ACHN (cell line): ENCODE data around the gene TRIM49C.
"Not testable (repeated sequence)": the region's sequence is repeated elsewhere in the genome, so short reads cannot be mapped to it uniquely, and the experiment has no call there.

Experiments
- DNase-seq: peaks from one replicate; pipeline ENCODE4 v3.0.0-alpha.2; 2015
- in situ Hi-C: cut with HindIII; loops from 2 replicates; pipeline ENCODE4 v1.10.0; 2017; ENCODE audit warnings: low sequenced_read_pairs, low pct_ligation_motif_present, low pct_unique_long_range_greater_than_20kb

The TRIM49C gene, protein sequence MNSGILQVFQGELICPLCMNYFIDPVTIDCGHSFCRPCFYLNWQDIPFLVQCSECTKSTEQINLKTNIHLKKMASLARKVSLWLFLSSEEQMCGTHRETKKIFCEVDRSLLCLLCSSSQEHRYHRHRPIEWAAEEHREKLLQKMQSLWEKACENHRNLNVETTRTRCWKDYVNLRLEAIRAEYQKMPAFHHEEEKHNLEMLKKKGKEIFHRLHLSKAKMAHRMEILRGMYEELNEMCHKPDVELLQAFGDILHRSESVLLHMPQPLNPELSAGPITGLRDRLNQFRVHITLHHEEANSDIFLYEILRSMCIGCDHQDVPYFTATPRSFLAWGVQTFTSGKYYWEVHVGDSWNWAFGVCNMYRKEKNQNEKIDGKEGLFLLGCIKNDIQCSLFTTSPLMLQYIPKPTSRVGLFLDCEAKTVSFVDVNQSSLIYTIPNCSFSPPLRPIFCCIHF

DNA sequence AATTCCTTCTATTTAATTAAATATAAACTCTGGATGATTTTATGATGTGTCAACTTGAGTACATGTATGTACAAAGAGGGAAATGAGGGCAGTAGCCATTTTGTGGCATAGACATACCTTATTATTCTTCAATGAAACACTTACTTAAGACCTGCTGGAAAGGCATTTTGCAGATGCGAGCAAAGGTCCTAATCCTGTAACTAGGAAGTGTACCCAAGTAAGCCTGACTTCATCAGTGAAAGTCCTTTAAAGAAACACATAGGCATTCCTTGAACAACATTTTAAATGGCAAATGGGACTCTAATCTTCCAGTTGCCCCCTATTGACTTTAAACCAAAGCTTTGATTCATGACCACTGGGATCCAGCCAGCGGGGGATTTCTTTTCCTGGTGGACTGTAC is at the start of gene TRIM49C:
TRIM49C (plus strand) TSS at position 301 of the 400 bp plus-strand sequence. CDS start 4,106 bp downstream, outside the sequence.
- DNase-seq, in situ Hi-C loops: not testable (repeated sequence)

DNA sequence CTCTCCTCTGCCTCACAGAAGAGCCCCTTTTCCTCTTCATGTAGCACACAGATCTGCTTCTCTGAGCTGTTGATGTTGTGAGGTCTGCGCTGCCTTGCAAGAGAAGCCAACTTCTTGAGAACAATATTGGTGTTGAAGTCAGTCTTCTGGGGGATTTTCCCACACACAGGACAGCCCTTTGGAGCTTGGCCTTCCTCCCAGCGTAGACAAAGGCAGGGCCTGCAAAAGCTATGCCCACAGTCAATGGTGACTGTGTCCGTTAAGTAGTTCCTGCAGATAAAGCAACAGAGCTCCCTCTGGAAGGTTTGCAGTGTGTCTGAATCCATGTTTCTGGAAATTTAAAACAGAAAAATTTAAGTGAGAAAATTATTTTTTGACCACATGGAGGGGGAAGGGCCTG is 6.7 kb upstream of the TRIM49C start:
- DNase-seq, in situ Hi-C loops: not testable (repeated sequence)

DNA sequence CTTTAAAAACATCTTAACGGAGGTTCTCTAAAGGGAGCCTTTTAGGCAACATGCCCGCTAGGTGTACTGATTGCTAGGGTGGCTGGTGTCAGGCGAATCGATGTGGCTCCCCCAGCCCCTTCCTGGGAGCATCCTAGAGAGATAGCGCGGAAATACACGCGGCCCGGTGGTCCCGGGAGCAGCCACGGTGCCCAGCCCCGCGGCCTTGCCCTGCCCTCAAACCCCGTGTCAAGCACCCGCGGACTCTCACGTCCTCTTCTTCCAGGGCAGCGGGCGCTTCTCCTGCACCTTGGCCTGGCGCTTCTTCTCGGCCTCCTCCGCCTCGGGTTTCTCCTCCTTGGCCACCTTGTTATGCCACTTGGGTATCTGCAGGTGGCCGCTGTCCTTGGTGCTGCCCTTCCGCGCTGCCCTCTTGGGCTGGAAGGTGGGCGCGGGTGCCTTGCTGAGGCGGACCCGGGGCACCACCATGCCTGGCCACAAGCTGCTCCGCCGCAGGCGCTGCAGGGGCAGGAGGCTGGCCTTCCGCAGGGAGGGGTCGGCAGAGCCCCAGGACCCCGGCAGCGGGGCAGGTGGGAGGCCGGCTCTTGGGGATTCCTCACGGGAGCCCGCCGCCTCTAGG is 20.8 kb downstream of the TRIM49C start:
- in situ Hi-C loops: not testable (repeated sequence)

DNA sequence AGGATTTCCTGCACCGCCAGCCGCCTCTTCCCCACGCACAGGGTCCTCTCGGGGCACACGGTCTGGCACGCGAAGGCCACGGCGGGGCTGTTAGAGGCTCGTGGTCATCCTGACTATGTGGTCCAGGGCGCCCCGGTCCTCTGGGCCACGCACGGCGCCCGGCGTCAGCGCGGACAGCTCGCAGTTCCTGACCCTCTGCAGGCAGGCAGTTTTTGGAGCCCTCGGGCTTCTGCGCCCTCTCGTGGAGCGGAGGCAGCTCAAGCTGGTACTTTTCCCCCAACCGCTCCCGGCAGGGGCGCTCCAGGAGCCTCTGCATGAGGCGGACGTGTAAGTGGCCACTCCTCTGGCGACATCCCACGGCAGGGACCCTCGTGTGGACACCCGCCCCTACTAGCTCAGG is 21.4 kb downstream of the TRIM49C start:
- in situ Hi-C loops, DNase-seq: not testable (repeated sequence)

More for the DNA sequence above, 20.8 kb downstream of the TRIM49C start:
- not testable (repeated sequence) for DNase-seq

DNA sequence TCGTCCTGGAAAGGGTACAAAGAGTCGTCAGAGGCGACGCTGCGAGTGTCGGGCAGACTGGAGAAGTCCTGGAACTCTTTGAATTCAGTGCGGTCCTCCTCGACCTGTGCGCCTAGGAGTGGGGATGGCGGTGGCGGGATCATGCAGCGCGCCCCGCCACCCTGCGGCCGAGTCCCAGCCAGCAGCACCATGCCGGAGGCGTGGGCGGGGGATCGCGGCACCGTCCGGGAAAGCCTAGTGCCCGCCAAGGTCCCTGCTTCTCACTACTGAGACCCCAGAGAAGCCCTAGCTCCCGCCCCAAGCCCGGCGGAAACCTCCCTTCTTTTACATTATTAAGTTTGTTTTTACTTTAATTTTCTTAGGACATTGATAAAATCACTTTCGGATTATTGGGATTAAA is 22.6 kb downstream of the TRIM49C start:
- DNase-seq, in situ Hi-C loops: not testable (repeated sequence)

DNA sequence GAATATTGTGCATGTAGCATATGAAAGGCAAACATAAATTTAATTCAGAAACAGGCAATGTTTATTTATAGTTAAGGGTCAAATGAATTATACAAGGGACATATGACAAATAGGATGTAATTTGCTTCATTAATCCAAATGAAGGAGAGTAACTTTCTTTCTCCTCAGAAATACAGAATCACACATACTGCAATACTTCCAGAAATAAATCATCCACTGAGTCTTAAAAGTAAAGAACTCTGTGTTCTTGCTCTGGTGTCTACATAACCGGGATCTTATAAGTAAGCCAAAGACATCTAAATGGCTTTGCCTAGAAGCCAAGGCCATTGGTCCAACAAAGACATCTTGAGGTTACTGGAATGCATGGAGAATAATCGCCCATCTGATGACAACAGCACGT is 54.7 kb downstream of the TRIM49C start, which contains the start of gene UBTFL1:
UBTFL1 (plus strand) TSS at position 301 of the 400 bp plus-strand sequence; CDS start at position 301, 0 bp downstream.
- in situ Hi-C loops: not testable (repeated sequence)

DNA sequence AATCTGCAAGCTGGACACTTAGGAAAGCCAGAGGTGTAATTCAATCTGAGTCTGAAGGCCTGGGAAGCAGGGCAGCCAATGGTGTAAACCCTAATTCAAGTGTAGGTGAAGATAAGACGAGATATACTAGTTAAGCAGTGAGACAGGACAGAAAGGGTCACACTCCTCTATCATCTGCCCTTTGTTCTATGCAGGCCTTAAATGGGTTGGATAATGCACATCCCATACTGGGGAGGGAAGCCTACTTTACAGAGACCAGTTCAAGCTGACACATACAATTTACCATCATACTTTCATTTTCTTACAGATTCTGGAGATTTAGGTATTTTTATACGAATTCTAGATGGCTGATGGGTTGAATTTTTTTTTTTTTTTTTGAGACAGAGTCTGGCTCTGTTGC is 57.8 kb downstream of the TRIM49C start:
- DNase-seq, in situ Hi-C loops: not testable (repeated sequence)

More for the DNA sequence above, 54.7 kb downstream of the TRIM49C start, which contains the start of gene UBTFL1:
- not testable (repeated sequence) for DNase-seq
